Measurements from ENCODE around the gene PAX6.

Gene PAX6

DNA sequence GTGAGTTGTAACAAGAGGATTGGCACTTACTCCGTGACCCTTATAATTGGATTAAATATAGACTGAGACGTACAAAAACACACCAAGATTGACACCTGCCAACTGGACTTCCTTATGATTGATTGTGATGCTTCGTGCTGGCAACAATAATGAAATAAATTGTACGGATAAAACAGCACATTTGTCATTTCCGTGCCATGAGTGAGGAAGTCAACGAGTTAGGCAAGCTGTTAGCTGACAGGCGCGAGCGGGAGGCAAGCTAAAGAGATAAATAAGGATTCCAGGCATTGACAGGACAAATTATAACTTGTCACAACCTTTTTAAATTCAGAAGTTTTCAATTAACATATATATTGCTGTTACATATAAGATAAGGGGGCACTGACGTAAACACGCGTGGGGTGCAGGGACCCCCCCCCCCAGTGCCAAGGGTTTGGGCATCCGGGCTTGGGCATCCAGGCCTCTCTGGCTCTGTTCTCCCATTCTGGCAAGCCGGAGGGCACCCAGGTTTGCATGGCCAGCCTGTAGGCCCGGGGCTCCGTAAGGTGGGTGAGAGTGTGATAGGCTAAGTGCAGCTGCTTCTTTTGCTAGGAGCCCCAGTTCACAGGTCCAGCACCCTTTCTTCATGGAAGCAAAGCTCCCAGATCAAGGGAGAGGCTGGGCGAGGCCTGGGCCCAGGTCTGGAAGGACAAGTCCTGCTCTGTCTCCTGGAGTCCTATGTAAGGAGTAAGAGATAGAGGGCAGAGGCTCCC is 11.2 kb upstream of the PAX6 start:
- no peak for DNase-seq

DNA sequence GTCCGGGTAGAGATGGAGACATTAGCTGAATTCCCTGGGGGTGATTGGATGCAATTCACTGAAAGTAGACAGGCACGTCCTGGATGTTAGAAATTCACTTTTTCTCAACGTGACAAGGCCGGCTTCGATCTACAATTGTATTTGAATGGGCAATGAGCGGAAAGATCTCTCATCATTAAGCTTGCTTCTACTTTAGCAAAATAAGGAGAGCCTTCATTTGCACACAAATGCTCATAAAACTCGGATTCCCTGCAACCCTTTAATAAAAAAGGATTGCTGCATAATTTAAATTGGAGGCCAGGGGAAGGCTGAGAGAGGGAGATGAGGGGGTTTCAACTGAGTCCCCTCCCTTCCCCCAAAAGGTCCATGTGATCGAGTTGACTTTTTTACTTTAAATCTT is 10.6 kb upstream of the PAX6 start:
- DNase-seq = no peak

GRCh38 chr11:31821235-31821764 is 10.2 kb upstream of the PAX6 start:
- no peak for DNase-seq

- DNase-seq = no peak
These were observed 9.3 kb upstream of the PAX6 start for GRCh38 chr11:31820438-31820818.

GRCh38 chr11:31819621-31820437 is 8.7 kb upstream of the PAX6 start:
- no peak for DNase-seq

DNA sequence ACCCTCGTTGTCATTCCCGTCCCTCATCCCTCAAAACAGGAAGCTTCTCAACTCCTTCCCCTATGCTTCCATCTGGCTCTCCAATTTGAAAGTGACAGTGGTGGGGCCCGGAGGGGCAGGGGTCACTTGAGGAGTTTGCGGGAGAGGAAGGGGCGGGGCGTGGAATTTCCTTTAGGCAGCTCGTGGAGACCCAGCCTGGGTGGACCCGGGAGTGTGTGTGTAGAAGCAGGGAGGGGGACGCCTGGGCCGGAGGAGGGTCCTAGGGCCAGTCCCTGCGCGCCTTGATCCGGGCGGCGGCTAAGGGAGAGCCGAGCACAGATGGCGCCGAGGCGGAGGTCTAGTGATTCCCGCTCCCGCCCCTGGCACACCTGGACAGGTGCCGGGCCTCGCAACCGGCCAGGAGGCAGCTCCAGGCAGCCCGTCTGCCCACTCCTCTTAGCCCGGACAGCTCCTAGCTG is 7.8 kb upstream of the PAX6 start:
- DNase-seq = no peak

GRCh38 chr11:31818425-31818755 is 7.3 kb upstream of the PAX6 start:
- no peak for DNase-seq

DNA sequence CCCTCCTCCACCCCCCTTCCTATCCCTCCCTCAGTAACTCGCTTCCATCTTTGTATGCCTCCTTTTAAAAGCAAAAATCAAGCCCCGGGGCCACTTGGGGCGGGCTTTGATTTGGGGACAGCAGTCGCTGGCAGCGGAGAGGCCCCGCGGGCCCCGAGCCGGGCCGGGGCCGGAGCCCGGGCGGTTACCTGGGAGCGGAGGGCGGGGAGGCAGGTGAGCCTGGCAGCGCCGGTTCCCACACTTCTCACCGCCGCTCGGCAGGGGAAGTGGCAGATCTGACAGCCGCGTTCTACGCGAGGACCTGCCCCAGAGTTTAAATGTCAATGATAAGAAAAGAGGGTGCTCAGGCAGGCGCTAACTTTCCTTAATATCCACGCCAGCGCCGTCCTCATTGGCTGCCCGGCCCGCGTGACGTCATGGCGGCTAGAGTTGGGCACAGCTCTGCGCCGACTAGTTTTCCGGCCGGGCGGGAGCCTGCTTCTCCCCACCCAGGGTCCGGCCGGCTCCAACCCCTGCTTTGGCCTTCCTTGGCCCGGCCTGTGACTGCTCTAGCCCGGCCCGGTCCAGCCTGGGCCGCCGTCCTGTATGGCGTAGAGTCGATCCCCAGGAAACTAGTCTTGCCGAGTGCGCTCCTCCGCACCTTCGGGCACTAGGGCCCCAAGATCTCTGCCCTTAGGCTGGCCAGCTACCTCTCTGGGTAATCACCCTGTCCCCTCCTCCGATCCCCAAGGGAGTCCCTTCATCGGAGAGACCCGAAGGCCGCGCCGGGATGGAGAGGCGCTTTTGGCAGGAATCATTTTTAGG is 6.7 kb upstream of the PAX6 start:
- DNase-seq = no peak

- DNase-seq = peak in 1 of 5 experiments; percentile 40
These were observed 6.0 kb upstream of the PAX6 start for GRCh38 chr11:31817054-31817620.

GRCh38 chr11:31816468-31817053 is 5.4 kb upstream of the PAX6 start:
- DNase-seq = no peak

DNA sequence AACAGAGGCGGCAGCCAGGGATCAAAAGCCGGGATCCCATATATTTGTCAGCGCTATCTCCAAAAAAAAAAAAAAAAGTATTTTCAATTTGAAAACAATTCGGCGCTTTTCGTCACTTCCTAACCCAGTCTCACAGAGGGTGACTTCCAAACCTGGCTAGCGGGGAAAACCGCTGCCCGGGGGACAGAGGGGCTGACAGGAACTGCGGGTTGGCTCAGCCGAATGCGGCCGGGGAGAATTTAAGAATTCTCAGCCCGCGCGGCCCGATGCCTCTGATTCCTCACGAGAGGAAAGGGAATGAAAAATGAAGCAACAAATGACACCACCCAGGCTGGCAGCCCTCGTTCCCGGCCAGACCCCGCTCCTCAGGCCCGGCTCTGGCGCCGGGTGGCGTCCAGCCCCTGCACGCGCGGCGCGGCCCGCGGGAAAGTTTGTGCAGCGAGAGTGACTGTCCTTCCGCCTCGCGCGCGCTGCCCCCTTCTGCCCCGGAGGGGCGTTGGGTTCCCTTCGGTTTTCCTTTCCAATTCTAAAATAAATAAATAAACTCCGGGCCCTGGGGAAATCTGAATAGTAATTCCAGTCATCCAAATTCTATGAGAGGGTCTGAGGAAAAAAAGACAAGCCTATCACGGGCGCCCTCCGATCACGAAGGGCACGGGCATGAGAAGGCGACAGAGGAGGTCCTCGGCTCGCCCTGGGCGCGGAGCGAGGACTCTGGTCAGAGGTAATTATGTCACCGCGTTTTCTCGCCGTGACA is 4.8 kb upstream of the PAX6 start:
- DNase-seq = no peak

GRCh38 chr11:31814176-31814868 is 3.2 kb upstream of the PAX6 start:
- DNase-seq = no peak

DNA sequence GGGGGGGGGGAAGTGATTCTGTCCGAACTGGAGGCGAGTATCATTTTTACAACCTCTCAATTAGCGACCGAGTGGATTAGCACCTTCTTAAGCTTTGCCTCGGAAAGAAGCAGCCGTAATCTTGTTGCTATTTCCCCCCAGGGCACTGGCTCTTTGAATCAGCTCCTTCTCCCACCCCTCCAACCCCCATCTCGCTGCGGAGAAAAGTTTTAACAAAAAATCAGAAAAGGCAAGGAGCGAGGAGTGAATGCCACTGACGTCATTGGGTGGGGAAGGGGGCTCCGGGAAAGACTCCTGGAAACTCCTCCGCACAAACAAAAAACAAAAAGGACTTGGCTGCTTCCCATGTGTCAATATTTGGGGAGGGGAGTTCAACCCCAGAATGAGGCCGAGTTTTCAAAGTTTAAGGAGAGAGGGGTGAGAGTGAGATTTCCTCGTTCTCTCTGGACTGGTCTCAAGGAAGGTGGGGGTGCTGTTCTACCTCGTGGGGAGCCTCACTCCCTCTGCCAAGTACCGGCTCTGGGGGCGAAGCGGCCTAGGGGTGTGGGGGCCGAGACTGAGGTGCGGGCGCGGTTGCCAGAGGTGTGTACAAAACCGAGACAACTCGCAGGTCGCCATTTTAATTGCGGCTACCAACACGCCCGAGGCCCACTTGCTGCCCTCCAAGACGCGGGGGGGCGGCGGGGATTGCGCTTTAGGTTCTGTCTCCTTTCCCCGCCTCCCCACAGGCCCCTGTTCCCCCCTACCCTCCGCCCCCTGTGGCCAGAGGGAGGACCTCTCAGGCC is 2.5 kb upstream of the PAX6 start:
- DNase-seq = no peak

- DNase-seq = no peak
These were observed 1.6 kb upstream of the PAX6 start for GRCh38 chr11:31812383-31813381.

GRCh38 chr11:31809857-31810778 is 1.0 kb downstream of the PAX6 start:
- no peak for DNase-seq

DNA sequence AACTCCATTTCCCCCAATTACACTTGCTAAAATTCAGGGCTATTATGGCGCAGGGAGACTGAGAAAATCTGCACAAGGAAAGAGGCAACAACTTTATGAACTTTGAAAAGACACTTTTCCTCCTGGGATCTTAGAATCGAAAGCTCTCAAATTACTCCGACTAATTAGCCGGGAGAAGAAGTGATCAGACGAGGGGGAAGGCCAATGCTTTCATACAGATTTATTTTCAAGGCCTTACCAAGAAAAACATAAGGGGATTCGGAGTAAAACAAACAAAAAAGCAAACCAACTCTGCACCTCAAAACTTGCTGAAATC is 1.6 kb downstream of the PAX6 start:
- no peak for DNase-seq

DNA sequence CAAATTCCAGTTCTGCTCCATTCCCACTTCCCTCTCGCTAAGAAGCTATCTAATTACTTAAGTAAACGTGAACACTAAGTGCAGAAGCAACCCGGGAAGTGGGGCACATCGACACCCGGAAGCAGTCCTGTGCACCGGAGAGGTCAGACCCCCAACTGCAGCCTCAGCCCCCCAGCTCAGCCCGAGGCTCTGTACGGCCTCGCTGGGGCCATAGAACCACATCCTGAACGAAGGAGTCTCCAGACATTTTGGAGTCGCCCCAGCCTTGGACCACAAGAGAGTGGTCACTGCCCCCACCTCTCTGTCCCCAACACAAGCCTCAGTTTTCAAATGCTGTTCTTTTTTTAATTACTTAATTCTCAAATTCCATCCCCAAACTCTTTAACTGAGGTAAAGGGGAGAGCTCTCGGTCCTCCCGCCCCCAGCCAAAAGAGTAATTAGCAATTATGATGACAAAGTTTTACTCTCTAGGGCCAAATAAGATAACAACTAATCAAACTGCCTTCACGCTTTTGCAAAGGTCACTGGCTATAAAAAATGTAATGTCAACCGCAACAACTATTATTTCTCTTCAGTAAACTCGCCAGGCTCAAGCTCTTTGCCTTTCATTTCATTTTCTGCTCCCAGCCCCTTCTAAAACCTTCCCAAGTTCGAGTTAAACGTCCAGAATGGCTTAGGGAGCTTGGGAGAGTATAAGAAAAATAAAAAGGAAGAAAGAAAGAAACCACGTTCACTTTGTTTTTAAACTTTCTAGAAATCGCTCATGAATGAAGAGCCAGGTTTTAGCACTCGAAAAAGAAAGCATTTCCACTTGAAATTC is 2.2 kb downstream of the PAX6 start:
- DNase-seq = no peak

Measured in T-helper 2 cell (primary cell).